Ovary (tissue), 3 donors: ENCODE data around the gene KIF26A.

Experiments used
- EP300 ChIP-seq: sonication (generic); formaldehyde crosslinking; IDR thresholded peaks from one replicate; pipeline ENCODE4 v1.6.1; 2017; ENCODE audit warnings: antibody characterized with exemption
- POLR2A ChIP-seq: fragments of 450-650 bp; IDR thresholded peaks from one replicate; pipeline ENCODE4 v1.6.1; 2017; ENCODE audit warnings: antibody characterized with exemption, mild to moderate bottlenecking, moderate library complexity
- TF ChIP-seq, protein P1 (sequence below), 3 donors: fragments of 450-650 bp in 2 of 3; fragments of 200-600 bp in 1 of 3; IDR thresholded peaks; one replicate each; pipeline versions ENCODE4 v1.5.1 to v1.8.0; 2016 to 2022; ENCODE audit warnings: antibody characterized with exemption in 3 of 3, mild to moderate bottlenecking in 1 of 3
- donor health status: DM: no; HTN: no; CAD: no.

- TF ChIP-seq EP300 (no peak), POLR2A (no peak)
- TF ChIP-seq, protein P1, sequence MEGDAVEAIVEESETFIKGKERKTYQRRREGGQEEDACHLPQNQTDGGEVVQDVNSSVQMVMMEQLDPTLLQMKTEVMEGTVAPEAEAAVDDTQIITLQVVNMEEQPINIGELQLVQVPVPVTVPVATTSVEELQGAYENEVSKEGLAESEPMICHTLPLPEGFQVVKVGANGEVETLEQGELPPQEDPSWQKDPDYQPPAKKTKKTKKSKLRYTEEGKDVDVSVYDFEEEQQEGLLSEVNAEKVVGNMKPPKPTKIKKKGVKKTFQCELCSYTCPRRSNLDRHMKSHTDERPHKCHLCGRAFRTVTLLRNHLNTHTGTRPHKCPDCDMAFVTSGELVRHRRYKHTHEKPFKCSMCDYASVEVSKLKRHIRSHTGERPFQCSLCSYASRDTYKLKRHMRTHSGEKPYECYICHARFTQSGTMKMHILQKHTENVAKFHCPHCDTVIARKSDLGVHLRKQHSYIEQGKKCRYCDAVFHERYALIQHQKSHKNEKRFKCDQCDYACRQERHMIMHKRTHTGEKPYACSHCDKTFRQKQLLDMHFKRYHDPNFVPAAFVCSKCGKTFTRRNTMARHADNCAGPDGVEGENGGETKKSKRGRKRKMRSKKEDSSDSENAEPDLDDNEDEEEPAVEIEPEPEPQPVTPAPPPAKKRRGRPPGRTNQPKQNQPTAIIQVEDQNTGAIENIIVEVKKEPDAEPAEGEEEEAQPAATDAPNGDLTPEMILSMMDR (IDR thresholded peaks at IDR 0.05): no peak
Observed at GRCh38 chr14:104121142-104121541, 17.2 kb upstream of the KIF26A start.
